A204.1 (cell line): ENCODE data around the gene DAPK1.

ENCODE experiments used
- FAIRE-seq: peaks from 2 replicates; lab custom pipeline; 2012; peaks lifted over from hg19 to GRCh38; lab: Jason Lieb, UNC

Gene DAPK1

GRCh38 chr9:87695523-87695922 lies 197.9 kb downstream of the DAPK1 start:
- no peak for FAIRE-seq

- no peak for FAIRE-seq
Observed at GRCh38 chr9:87696641-87697040, 199.0 kb downstream of the DAPK1 start.

GRCh38 chr9:87698069-87698809 lies 200.6 kb downstream of the DAPK1 start:
- no peak for FAIRE-seq

- FAIRE-seq, result no peak
Observed at GRCh38 chr9:87699835-87700234, 202.2 kb downstream of the DAPK1 start.

GRCh38 chr9:87701491-87701890 lies 203.8 kb downstream of the DAPK1 start:
- no peak for FAIRE-seq

GRCh38 chr9:87701931-87702421 lies 204.3 kb downstream of the DAPK1 start:
- no peak for FAIRE-seq

GRCh38 chr9:87702921-87703320 lies 205.3 kb downstream of the DAPK1 start:
- no peak for FAIRE-seq

- FAIRE-seq, result no peak
Observed at GRCh38 chr9:87703636-87704276, 206.1 kb downstream of the DAPK1 start.

GRCh38 chr9:87704342-87704741 lies 206.7 kb downstream of the DAPK1 start:
- FAIRE-seq, result no peak

- FAIRE-seq, result no peak
Observed at GRCh38 chr9:87706066-87706739, 208.5 kb downstream of the DAPK1 start.

- no peak for FAIRE-seq
Observed at GRCh38 chr9:87707805-87708506, 210.3 kb downstream of the DAPK1 start.

GRCh38 chr9:87708546-87708945 lies 210.9 kb downstream of the DAPK1 start:
- FAIRE-seq, result peak; percentile 35

- no peak for FAIRE-seq
Observed at GRCh38 chr9:87708986-87709728, 211.5 kb downstream of the DAPK1 start.

- FAIRE-seq, result no peak
Observed at GRCh38 chr9:87710443-87710842, 212.8 kb downstream of the DAPK1 start.

GRCh38 chr9:87711857-87712800 lies 214.5 kb downstream of the DAPK1 start:
- FAIRE-seq, result no peak

- no peak for FAIRE-seq
Observed at GRCh38 chr9:87712801-87713277, 215.2 kb downstream of the DAPK1 start.

GRCh38 chr9:87713278-87713987 lies 215.8 kb downstream of the DAPK1 start:
- FAIRE-seq, result no peak

GRCh38 chr9:87713988-87714330 lies 216.3 kb downstream of the DAPK1 start:
- no peak for FAIRE-seq

GRCh38 chr9:87714819-87715218 lies 217.2 kb downstream of the DAPK1 start:
- FAIRE-seq, result no peak

GRCh38 chr9:87716141-87716540 lies 218.5 kb downstream of the DAPK1 start:
- FAIRE-seq, result no peak
